Fibroblast of the aortic adventitia (primary cell): Measurements from ENCODE around the gene RFX1. TPM values are rescaled to one million over a fixed set of nuclear protein-coding genes. Genes with fewer than 3 reads are reported as not detected.
"Not testable (repeated sequence)": the region's sequence is repeated elsewhere in the genome, so short reads cannot be mapped to it uniquely, and the experiment has no call there.

Experiments used
- DNase-seq: peaks from one replicate; pipeline ENCODE4 v3.0.0-alpha.2; 2010; ENCODE audit warnings: low read depth
- H3K4me3 ChIP-seq: 2 replicates; pipeline ENCODE4 v1.5.1; 2011; ENCODE audit warnings: low read depth, mild to moderate bottlenecking, control low read depth, low read length, moderate library complexity
- total RNA-seq: library from RNA; depleted of rRNA; stranded (reverse); fragments of >200 nt; gene quantifications from 2 replicates; pipeline ENCODE4 v1.2.3, GENCODE V29; 2012; ENCODE audit warnings: low replicate concordance
- TF ChIP-seq, protein P1 (sequence below): IDR thresholded peaks from 2 replicates; pipeline ENCODE4 v1.5.1; 2011; ENCODE audit warnings: mild to moderate bottlenecking, low read length, control low read depth, inconsistent platforms; ENCODE audit not compliant: insufficient read depth

RFX1 gene
- total RNA-seq, 1 donor = 3.4 TPM

DNA sequence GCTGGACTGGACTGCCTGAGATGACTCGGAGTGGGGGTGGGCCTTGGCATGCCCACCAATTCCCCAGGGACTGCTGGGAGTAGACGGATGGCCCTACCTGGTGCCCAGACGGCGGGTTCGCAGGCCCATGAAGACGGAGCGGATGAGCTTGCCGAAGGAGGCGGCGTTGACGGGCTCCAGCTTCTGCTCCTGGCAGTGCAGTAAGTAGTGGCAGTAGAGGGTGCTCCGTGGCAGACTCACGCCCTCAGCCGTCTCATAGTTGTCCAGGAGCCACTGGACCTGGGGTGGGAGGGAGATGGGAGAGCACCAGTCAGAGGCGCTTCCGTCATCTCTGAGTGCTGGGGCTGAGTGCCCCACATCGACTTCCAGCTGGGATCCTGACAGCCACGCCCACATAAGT, 36.2 kb downstream of the RFX1 start:
- TF ChIP-seq, protein P1, sequence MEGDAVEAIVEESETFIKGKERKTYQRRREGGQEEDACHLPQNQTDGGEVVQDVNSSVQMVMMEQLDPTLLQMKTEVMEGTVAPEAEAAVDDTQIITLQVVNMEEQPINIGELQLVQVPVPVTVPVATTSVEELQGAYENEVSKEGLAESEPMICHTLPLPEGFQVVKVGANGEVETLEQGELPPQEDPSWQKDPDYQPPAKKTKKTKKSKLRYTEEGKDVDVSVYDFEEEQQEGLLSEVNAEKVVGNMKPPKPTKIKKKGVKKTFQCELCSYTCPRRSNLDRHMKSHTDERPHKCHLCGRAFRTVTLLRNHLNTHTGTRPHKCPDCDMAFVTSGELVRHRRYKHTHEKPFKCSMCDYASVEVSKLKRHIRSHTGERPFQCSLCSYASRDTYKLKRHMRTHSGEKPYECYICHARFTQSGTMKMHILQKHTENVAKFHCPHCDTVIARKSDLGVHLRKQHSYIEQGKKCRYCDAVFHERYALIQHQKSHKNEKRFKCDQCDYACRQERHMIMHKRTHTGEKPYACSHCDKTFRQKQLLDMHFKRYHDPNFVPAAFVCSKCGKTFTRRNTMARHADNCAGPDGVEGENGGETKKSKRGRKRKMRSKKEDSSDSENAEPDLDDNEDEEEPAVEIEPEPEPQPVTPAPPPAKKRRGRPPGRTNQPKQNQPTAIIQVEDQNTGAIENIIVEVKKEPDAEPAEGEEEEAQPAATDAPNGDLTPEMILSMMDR = no peak
- DNase-seq = no peak
- H3K4me3 ChIP-seq = no peak overlapping the region

DNA sequence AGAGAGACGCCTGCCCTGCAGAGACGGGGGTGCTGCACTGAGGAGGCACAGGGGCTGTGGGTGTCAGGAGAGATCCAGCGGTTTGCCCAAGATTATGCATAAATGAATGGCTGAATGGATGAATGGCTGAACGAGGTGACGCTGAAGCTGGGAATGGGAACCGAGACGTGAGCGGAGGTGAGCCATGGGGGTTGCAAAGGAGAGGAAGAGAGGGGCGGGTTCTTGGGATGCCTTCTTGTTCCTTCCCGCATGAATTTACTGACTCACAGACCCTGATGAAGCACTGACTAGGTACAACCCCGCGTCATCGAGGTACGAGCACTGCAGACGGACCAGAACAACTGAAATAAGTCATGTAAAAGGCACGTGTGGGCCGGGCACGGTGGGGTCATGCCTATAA, 37.1 kb downstream of the RFX1 start:
- H3K4me3 ChIP-seq = no peak overlapping the region
- no peak for DNase-seq
- TF ChIP-seq, protein P1 = no peak

DNA sequence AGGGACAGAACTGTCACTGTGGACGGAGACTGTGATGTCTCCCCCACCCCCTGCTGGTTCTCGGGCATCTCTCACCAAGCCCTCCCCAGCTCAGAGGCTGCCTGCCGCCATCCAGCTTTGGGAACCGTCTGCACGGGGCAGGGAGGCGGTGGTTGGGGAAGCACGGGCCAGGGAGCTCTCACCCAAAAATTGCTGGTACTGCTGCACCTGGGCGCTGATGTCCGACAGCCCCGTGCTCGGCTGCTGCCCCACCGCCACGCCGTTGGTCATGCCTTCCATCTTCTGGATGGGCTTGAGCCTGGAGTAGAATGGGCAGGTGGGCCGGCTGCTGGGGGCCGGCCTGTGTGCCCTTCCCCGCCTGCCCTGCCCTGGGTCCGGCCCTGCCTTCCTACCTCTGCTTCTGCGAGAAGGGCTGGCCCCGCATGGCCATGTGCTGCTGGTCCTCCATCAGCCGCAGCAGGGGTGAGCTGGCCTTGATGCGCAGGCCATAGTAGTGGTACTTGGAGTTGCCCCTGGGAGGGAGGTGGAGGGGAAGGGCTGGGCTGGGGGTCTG, 37.7 kb downstream of the RFX1 start:
- no peak overlapping the region for H3K4me3 ChIP-seq

DNA sequence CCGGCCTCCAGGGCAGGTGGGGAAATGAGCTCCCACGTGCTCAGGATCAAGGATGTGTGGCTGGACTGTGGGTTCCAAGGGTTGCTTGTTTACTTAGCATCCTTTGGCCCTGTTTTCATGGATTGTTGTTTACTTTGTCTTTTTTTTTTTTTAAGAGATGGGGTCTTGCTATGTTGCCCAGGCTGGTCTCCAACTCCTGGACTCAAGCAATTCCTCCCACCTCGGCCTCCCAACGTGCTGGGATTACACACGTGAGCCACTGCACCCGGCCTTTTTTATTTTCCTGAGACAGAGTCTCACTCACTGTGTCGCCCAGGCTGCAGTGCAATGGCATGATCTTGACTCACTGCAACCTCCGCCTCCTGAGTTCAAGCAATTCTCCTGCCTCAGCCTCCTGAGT, 38.9 kb downstream of the RFX1 start:
- not testable (repeated sequence) for DNase-seq, H3K4me3 ChIP-seq

More for the DNA sequence above, 37.7 kb downstream of the RFX1 start:
- TF ChIP-seq, protein P1 = no peak
- no peak for DNase-seq

DNA sequence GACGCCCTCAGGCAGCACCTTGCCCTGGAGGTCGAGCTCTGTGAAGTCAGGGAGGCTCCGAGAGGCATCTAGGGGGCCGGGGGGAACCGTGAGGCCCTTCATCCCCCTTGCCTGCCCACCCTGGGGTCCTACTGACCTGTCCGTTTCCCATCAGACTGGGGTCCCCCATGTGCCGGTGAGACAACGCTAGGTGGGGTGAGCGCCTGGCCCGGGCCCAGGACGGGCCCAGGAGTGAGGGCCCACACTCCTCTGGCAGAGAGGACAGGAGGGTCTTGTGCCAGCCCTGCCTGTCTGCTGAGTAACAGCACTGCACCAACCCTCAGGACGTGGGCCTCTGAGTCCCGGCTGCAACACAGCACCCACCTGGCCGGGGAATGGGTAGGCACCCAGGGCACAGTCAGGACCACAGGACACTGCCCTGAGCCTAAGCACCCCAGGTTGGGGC, 39.4 kb downstream of the RFX1 start:
- TF ChIP-seq, protein P1 = no peak
- no peak for DNase-seq
- H3K4me3 ChIP-seq = no peak overlapping the region

DNA sequence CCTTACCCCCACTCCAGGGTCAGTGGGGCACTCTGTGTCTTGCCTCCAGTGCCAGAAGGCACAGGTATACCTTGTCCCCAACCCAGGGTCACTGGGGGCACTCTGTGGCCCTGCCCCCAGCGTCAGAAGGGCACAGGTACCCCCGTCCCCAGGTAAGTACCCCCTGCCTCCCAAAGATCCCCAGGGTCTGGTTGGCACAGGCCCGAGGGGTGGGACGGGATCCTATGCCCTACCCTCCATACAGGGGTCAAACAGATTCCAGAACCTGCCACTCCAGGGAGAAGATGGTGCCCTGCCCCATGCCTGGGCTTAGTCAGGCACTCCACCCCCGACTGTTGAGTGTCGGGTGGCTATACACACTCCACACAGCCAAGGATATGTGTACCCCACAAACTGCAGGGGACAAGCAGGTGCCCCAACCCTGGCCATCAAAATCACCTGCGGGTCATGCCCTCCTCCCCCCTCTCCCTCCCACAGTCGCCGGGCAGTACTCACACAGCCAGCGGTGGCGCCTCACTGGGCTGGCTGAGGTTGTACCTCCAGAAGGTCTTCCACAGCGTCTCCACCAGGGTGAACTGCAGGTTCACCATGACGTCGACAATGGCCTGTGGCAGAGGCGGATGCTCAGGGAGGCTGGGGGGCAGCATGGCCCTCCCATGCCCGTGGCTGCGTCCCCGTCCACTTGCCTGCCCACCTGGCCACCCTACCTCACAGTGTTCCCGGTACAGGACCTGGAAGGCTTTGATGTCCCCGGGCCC, 40.0 kb downstream of the RFX1 start:
- DNase-seq = no peak
- TF ChIP-seq, protein P1 = no peak
- H3K4me3 ChIP-seq = no peak overlapping the region

DNA sequence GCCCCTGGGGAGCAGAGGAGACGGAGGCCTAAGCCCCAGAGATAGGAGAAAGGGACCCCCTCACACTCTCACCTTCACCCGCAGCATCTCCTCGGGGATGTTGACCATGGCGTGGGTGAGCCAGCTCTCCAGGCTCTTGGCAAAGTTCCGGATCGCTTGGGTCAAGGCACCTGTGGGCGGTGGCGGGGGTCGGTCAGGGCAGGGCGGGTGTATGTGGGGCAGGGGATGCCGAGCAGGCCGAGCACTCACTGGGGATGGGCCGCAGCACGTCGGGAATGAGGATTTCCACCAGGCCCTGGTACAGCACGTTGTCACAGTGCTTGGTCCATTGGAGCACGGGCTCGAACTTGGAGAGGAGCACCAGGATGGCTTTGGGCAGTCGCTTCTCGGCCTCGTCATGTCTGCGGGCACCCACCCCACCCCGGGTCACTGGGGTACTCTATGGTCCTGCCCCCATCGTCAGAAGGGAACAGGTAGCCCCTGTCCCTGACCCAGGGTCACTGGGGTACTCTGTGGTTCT, 40.7 kb downstream of the RFX1 start:
- no peak for DNase-seq
- TF ChIP-seq, protein P1 = no peak

More for the DNA sequence above, 40.7 kb downstream of the RFX1 start:
- no peak overlapping the region for H3K4me3 ChIP-seq
